HEK293 (cell line): ENCODE data around the gene SCD.

Experiments
- CTCF ChIA-PET: fragments of 350-600 bp; formaldehyde crosslinking; extraction: SDS; loops from one replicate; lab custom pipeline; 2021; ENCODE audit warnings: antibody characterized with exemption; lab: Yijun Ruan, JAX
- POLR2A ChIA-PET: fragments of 300-600 bp; formaldehyde crosslinking; extraction: SDS; loops from one replicate; lab custom pipeline; 2020; ENCODE audit warnings: antibody characterized with exemption, inconsistent platforms; lab: Yijun Ruan, JAX
- H3K27ac ChIP-seq: fragments of 200-500 bp; sonication (Bioruptor generic); 2 replicates; pipeline ENCODE4 v1.5.1; 2014; ENCODE audit warnings: low read depth, low read length, control low read depth, inconsistent platforms; ENCODE audit errors: extremely low read depth
- H3K36me3 ChIP-seq, 2 experiments: fragments of 200-500 bp in 1 of 2; sonication (Bioruptor generic) in 1 of 2; 1 replicate in 1 of 2; 2 replicates in 1 of 2; pipeline ENCODE4 v1.5.1; 2014 to 2017; ENCODE audit warnings: inconsistent platforms in 2 of 2, low read length in 2 of 2; ENCODE audit not compliant: control insufficient read depth in 2 of 2, insufficient read depth in 1 of 2
- H3K4me1 ChIP-seq: fragments of 200-500 bp; sonication (Bioruptor generic); 2 replicates; pipeline ENCODE4 v1.5.1; 2014; ENCODE audit warnings: mild to moderate bottlenecking, low read length, inconsistent platforms; ENCODE audit not compliant: control insufficient read depth, insufficient read depth
- H3K4me3 ChIP-seq: 2 replicates; pipeline ENCODE4 v1.5.1; 2011; ENCODE audit warnings: low read depth, mild to moderate bottlenecking, control low read depth, low read length, moderate library complexity
- H3K9me3 ChIP-seq: fragments of 200-500 bp; sonication (Bioruptor generic); 2 replicates; pipeline ENCODE4 v1.5.1; 2014; ENCODE audit warnings: low read depth, low read length, inconsistent platforms; ENCODE audit not compliant: control insufficient read depth, insufficient read depth
- HOXD13 ChIP-seq: sonication (generic); formaldehyde crosslinking; IDR thresholded peaks from 2 replicates; pipeline ENCODE4 v1.8.0; 2022; ENCODE audit warnings: missing genetic modification reagents, borderline replicate concordance
- PBX3 ChIP-seq: sonication (generic); formaldehyde crosslinking; IDR thresholded peaks from 2 replicates; pipeline ENCODE4 v1.8.1; 2022; ENCODE audit warnings: mild to moderate bottlenecking, moderate library complexity, missing genetic modification reagents
- PRDM1 ChIP-seq: fragments of 450-650 bp; formaldehyde crosslinking; IDR thresholded peaks from 2 replicates; pipeline ENCODE4; 2016; ENCODE audit warnings: missing biosample characterization, missing genetic modification characterization
- RBAK ChIP-seq: fragments of 450-650 bp; formaldehyde crosslinking; IDR thresholded peaks from 2 replicates; pipeline ENCODE4 v1.5.1; 2016; ENCODE audit warnings: missing biosample characterization, missing genetic modification characterization
- SP7 ChIP-seq: fragments of 450-650 bp; formaldehyde crosslinking; IDR thresholded peaks from 2 replicates; pipeline ENCODE4 v1.5.1; 2016; ENCODE audit warnings: missing biosample characterization, missing genetic modification characterization
- YY1 ChIP-seq: fragments of 450-650 bp; formaldehyde crosslinking; IDR thresholded peaks from 2 replicates; pipeline ENCODE4 v1.5.1; 2018; ENCODE audit warnings: missing biosample characterization, missing genetic modification characterization
- ZBTB44 ChIP-seq: fragments of 450-650 bp; IDR thresholded peaks from 2 replicates; pipeline ENCODE4 v1.5.1; 2018; ENCODE audit warnings: missing biosample characterization, mild to moderate bottlenecking, missing genetic modification characterization
- ZFP69B ChIP-seq: fragments of 450-650 bp; formaldehyde crosslinking; IDR thresholded peaks from 2 replicates; pipeline ENCODE4 v1.5.1; 2016; ENCODE audit warnings: missing biosample characterization, missing genetic modification characterization
- ZNF280D ChIP-seq: fragments of 450-650 bp; formaldehyde crosslinking; IDR thresholded peaks from 2 replicates; pipeline ENCODE4 v1.5.1; 2016; ENCODE audit warnings: missing biosample characterization, missing genetic modification characterization
- ZNF341 ChIP-seq: fragments of 450-650 bp; formaldehyde crosslinking; IDR thresholded peaks from 2 replicates; pipeline ENCODE4; 2016; ENCODE audit warnings: low read depth, missing biosample characterization, missing genetic modification characterization
- ZNF354C ChIP-seq: fragments of 450-650 bp; formaldehyde crosslinking; IDR thresholded peaks from 2 replicates; pipeline ENCODE4 v1.5.1; 2016; ENCODE audit warnings: missing biosample characterization, missing genetic modification characterization, low read depth, borderline replicate concordance
- ZNF423 ChIP-seq: fragments of 450-650 bp; formaldehyde crosslinking; IDR thresholded peaks from 2 replicates; pipeline ENCODE4 v1.5.1; 2016; ENCODE audit warnings: missing biosample characterization, missing genetic modification characterization
- ZNF426 ChIP-seq: fragments of 450-650 bp; formaldehyde crosslinking; IDR thresholded peaks from 2 replicates; pipeline ENCODE4 v1.5.1; 2017; ENCODE audit warnings: missing biosample characterization, missing genetic modification characterization, mild to moderate bottlenecking, inconsistent platforms, moderate library complexity
- ZNF514 ChIP-seq: fragments of 450-650 bp; formaldehyde crosslinking; IDR thresholded peaks from 2 replicates; pipeline ENCODE4 v1.5.1; 2016; ENCODE audit warnings: missing biosample characterization, missing genetic modification characterization
- ZNF521 ChIP-seq: fragments of 450-650 bp; formaldehyde crosslinking; IDR thresholded peaks from 2 replicates; pipeline ENCODE4 v1.5.1; 2017; ENCODE audit warnings: missing biosample characterization, mild to moderate bottlenecking, missing genetic modification characterization
- ZNF544 ChIP-seq: fragments of 450-650 bp; formaldehyde crosslinking; IDR thresholded peaks from 2 replicates; pipeline ENCODE4 v1.5.0; 2017; ENCODE audit warnings: missing biosample characterization, missing genetic modification characterization
- ZNF555 ChIP-seq: fragments of 450-650 bp; formaldehyde crosslinking; conservative IDR thresholded peaks from 2 replicates; pipeline ENCODE4 v1.5.1; 2017; ENCODE audit warnings: missing biosample characterization, mild to moderate bottlenecking, missing genetic modification characterization, inconsistent platforms
- ZNF560 ChIP-seq: fragments of 450-650 bp; formaldehyde crosslinking; IDR thresholded peaks from 2 replicates; pipeline ENCODE4 v1.5.1; 2017; ENCODE audit warnings: missing biosample characterization, missing genetic modification characterization, borderline replicate concordance
- ZNF621 ChIP-seq: fragments of 450-650 bp; formaldehyde crosslinking; IDR thresholded peaks from 2 replicates; pipeline ENCODE4 v1.5.1; 2017; ENCODE audit warnings: missing biosample characterization, missing genetic modification characterization
- ZNF677 ChIP-seq: fragments of 450-650 bp; IDR thresholded peaks from 2 replicates; pipeline ENCODE4 v1.5.0; 2018; ENCODE audit warnings: missing biosample characterization, mild to moderate bottlenecking, missing genetic modification characterization, moderate library complexity
- TF ChIP-seq, protein P1 (sequence below): fragments of 450-650 bp; formaldehyde crosslinking; IDR thresholded peaks from 2 replicates; pipeline ENCODE4 v1.5.1; 2017; ENCODE audit warnings: missing biosample characterization, missing genetic modification characterization
- TF ChIP-seq, protein P2 (sequence below): fragments of 450-650 bp; formaldehyde crosslinking; IDR thresholded peaks from 2 replicates; pipeline ENCODE4 v1.5.1; 2016; ENCODE audit warnings: missing biosample characterization, missing genetic modification characterization
- TF ChIP-seq, protein P3 (sequence below): fragments of 450-650 bp; formaldehyde crosslinking; IDR thresholded peaks from 2 replicates; pipeline ENCODE4 v1.5.1; 2016; ENCODE audit warnings: missing biosample characterization, missing genetic modification characterization
- TF ChIP-seq, protein P4 (sequence below): fragments of 450-650 bp; formaldehyde crosslinking; IDR thresholded peaks from 2 replicates; pipeline ENCODE4 v1.5.1; 2016; ENCODE audit warnings: missing biosample characterization, missing genetic modification characterization

Gene SCD

GRCh38 chr10:100348389-100348927 is 1.4 kb downstream of the SCD start:
- ChIA-PET CTCF (interaction anchor here (0.7 to 20.2 kb wide), 5 partner anchors 9 to 170 kb away, joined by 3 to 342 read pairs (median 7); no protein-coding TSS in a partner anchor), POLR2A (interaction anchor here (2.4 to 4.5 kb wide), 4 partner anchors 11 to 25 kb away, joined by 17 to 71 read pairs (median 28); no protein-coding TSS in a partner anchor)
- Histone ChIP-seq H3K36me3 (peaks cover 25 to 52% of the 10 kb centered on the region in 2 experiments), H3K4me1 (peaks cover 21% of the 10 kb centered on the region), H3K9me3 (no peaks in the 10 kb centered on the region), H3K4me3 (peak overlapping the region; percentile 77), H3K27ac (peak overlapping the region; percentile 99; the same call in 1 of the 2 replicates)
- TF ChIP-seq ZBTB44 (tag by site-specific recombination): no peak
- TF ChIP-seq, protein P1, sequence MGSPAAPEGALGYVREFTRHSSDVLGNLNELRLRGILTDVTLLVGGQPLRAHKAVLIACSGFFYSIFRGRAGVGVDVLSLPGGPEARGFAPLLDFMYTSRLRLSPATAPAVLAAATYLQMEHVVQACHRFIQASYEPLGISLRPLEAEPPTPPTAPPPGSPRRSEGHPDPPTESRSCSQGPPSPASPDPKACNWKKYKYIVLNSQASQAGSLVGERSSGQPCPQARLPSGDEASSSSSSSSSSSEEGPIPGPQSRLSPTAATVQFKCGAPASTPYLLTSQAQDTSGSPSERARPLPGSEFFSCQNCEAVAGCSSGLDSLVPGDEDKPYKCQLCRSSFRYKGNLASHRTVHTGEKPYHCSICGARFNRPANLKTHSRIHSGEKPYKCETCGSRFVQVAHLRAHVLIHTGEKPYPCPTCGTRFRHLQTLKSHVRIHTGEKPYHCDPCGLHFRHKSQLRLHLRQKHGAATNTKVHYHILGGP (tag by site-specific recombination): peak; percentile 44; the same call in 1 of the 2 replicates
- no peak for TF ChIP-seq RBAK
- TF ChIP-seq ZNF560: no peak
- no peak for TF ChIP-seq ZNF514 (tag by site-specific recombination)
- no peak for TF ChIP-seq ZNF621
- TF ChIP-seq, protein P2, sequence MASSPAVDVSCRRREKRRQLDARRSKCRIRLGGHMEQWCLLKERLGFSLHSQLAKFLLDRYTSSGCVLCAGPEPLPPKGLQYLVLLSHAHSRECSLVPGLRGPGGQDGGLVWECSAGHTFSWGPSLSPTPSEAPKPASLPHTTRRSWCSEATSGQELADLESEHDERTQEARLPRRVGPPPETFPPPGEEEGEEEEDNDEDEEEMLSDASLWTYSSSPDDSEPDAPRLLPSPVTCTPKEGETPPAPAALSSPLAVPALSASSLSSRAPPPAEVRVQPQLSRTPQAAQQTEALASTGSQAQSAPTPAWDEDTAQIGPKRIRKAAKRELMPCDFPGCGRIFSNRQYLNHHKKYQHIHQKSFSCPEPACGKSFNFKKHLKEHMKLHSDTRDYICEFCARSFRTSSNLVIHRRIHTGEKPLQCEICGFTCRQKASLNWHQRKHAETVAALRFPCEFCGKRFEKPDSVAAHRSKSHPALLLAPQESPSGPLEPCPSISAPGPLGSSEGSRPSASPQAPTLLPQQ (tag by site-specific recombination): no peak
- TF ChIP-seq ZNF544 (tag by site-specific recombination): no peak
- TF ChIP-seq, protein P3, sequence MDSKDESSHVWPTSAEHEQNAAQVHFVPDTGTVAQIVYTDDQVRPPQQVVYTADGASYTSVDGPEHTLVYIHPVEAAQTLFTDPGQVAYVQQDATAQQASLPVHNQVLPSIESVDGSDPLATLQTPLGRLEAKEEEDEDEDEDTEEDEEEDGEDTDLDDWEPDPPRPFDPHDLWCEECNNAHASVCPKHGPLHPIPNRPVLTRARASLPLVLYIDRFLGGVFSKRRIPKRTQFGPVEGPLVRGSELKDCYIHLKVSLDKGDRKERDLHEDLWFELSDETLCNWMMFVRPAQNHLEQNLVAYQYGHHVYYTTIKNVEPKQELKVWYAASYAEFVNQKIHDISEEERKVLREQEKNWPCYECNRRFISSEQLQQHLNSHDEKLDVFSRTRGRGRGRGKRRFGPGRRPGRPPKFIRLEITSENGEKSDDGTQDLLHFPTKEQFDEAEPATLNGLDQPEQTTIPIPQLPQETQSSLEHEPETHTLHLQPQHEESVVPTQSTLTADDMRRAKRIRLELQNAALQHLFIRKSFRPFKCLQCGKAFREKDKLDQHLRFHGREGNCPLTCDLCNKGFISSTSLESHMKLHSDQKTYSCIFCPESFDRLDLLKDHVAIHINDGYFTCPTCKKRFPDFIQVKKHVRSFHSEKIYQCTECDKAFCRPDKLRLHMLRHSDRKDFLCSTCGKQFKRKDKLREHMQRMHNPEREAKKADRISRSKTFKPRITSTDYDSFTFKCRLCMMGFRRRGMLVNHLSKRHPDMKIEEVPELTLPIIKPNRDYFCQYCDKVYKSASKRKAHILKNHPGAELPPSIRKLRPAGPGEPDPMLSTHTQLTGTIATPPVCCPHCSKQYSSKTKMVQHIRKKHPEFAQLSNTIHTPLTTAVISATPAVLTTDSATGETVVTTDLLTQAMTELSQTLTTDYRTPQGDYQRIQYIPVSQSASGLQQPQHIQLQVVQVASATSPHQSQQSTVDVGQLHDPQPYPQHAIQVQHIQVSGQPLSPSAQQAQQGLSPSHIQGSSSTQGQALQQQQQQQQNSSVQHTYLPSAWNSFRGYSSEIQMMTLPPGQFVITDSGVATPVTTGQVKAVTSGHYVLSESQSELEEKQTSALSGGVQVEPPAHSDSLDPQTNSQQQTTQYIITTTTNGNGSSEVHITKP (tag by site-specific recombination): peak; percentile 28; the same call in 1 of the 2 replicates
- no peak for TF ChIP-seq ZNF521
- peak; percentile 92 for TF ChIP-seq PRDM1
- TF ChIP-seq, protein P4, sequence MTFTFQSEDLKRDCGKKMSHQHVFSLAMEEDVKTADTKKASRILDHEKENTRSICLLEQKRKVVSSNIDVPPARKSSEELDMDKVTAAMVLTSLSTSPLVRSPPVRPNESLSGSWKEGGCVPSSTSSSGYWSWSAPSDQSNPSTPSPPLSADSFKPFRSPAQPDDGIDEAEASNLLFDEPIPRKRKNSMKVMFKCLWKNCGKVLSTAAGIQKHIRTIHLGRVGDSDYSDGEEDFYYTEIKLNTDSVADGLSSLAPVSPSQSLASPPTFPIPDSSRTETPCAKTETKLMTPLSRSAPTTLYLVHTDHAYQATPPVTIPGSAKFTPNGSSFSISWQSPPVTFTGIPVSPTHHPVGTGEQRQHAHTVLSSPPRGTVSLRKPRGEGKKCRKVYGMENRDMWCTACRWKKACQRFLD: no peak
- TF ChIP-seq ZNF341: no peak
- no peak for TF ChIP-seq ZNF354C
- TF ChIP-seq ZNF426: no peak
- TF ChIP-seq SP7 (tag by site-specific recombination): no peak
- no peak for TF ChIP-seq HOXD13 (CRISPR knock-in tag)
- no peak for TF ChIP-seq ZNF555
- no peak for TF ChIP-seq PBX3 (CRISPR knock-in tag)
- no peak for TF ChIP-seq YY1
- no peak for TF ChIP-seq ZNF677
- no peak for TF ChIP-seq ZFP69B (tag by site-specific recombination)
- no peak for TF ChIP-seq ZNF423 (tag by site-specific recombination)
- TF ChIP-seq ZNF280D (tag by site-specific recombination): no peak
